ENCODE measurements around the gene MTM1. TPM values are rescaled to one million over a fixed set of nuclear protein-coding genes. Genes with fewer than 3 reads are reported as not detected.

Gene MTM1
- total and polyA plus RNA-seq, 2 experiments from 2014 or later, result 3.8 to 3.9 TPM

GRCh38 chrX:150529587-150529986 lies 38.8 kb upstream of the MTM1 start:
- Histone ChIP-seq H3K9me3 (ENCODE audit: low read depth) (no peaks in the 10 kb centered on the region), H3K4me3 (no peak overlapping the region), H3K27me3 (no peaks in the 10 kb centered on the region), H3K36me3 (no peaks in the 10 kb centered on the region), H3K4me1 (ENCODE audit: low read depth) (no peaks in the 10 kb centered on the region), H3K27ac (no peak overlapping the region)
- TF ChIP-seq, protein P1, sequence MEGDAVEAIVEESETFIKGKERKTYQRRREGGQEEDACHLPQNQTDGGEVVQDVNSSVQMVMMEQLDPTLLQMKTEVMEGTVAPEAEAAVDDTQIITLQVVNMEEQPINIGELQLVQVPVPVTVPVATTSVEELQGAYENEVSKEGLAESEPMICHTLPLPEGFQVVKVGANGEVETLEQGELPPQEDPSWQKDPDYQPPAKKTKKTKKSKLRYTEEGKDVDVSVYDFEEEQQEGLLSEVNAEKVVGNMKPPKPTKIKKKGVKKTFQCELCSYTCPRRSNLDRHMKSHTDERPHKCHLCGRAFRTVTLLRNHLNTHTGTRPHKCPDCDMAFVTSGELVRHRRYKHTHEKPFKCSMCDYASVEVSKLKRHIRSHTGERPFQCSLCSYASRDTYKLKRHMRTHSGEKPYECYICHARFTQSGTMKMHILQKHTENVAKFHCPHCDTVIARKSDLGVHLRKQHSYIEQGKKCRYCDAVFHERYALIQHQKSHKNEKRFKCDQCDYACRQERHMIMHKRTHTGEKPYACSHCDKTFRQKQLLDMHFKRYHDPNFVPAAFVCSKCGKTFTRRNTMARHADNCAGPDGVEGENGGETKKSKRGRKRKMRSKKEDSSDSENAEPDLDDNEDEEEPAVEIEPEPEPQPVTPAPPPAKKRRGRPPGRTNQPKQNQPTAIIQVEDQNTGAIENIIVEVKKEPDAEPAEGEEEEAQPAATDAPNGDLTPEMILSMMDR (IDR thresholded peaks at IDR 0.05; ENCODE audit: low read depth, low read length), result no peak
- DNase-seq (ENCODE audit: low read depth in 1 of 2, low spot score in 1 of 2), result no peak

- DNase-seq (ENCODE audit: low read depth in 1 of 2, low spot score in 1 of 2), result no peak
- H3K4me1 ChIP-seq (ENCODE audit: low read depth), result no peaks in the 10 kb centered on the region
- no peaks in the 10 kb centered on the region for H3K9me3 ChIP-seq (ENCODE audit: low read depth)
- H3K27me3 ChIP-seq, result no peaks in the 10 kb centered on the region
- H3K27ac ChIP-seq, result no peak overlapping the region
- no peak overlapping the region for H3K4me3 ChIP-seq
- no peaks in the 10 kb centered on the region for H3K36me3 ChIP-seq
- TF ChIP-seq, protein P1 (IDR thresholded peaks at IDR 0.05; ENCODE audit: low read depth, low read length), result no peak
Observed at GRCh38 chrX:150530821-150531220, 37.6 kb upstream of the MTM1 start.

DNA sequence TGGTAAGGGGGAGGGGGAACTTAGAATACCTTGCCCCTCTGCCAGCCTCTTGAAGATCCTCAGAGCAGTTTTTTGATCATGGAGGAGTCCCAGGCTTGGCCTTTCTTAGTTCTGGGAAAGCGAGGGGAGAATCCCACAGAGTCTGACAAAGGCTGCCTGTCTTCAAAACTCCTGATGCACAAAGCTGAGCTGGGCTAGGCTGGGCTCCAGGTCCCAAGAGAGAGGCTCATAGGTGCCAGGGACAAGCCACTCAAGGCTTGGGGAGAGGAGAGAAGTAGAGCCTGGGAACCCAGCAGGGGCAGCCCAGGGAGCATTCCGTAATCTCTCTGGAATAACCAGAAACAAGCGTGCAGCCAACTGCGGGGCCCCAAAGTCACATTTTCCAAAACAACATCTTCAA lies 37.0 kb upstream of the MTM1 start:
- H3K36me3 ChIP-seq, result no peaks in the 10 kb centered on the region
- TF ChIP-seq, protein P1 (IDR thresholded peaks at IDR 0.05; ENCODE audit: low read depth, low read length), result no peak
- H3K9me3 ChIP-seq (ENCODE audit: low read depth), result no peaks in the 10 kb centered on the region
- H3K27ac ChIP-seq, result no peak overlapping the region
- H3K4me1 ChIP-seq (ENCODE audit: low read depth), result no peaks in the 10 kb centered on the region
- DNase-seq (ENCODE audit: low read depth in 1 of 2, low spot score in 1 of 2), result no peak
- H3K4me3 ChIP-seq, result no peak overlapping the region
- H3K27me3 ChIP-seq, result no peaks in the 10 kb centered on the region

DNA sequence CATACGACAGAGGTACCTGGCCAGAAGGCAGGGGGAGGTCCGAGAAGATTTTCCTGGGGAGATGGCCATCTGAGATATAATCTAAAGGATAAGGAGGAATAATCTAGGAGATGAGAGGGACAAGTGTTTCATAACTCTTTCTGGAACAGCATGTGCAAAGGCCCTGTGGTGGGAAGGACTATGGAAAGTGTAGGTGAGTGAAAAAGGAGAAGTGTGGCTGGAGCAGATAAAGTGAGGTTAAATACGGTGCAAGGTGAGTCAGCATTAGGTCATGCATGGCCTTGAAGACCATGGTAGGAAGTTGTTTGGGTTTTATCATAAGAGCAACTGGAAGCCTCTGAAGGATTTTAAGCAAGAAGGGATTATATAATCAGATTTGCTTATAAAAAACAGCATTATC lies 34.6 kb upstream of the MTM1 start:
- Histone ChIP-seq H3K4me3 (no peak overlapping the region), H3K27ac (no peak overlapping the region), H3K4me1 (ENCODE audit: low read depth) (no peaks in the 10 kb centered on the region), H3K36me3 (no peaks in the 10 kb centered on the region), H3K9me3 (ENCODE audit: low read depth) (no peaks in the 10 kb centered on the region), H3K27me3 (no peaks in the 10 kb centered on the region)
- TF ChIP-seq, protein P1 (IDR thresholded peaks at IDR 0.05; ENCODE audit: low read depth, low read length), result no peak
- no peak for DNase-seq (ENCODE audit: low read depth in 1 of 2, low spot score in 1 of 2)

- peak in 1 of 2 donors; percentile 4 for DNase-seq (ENCODE audit: low read depth in 1 of 2, low spot score in 1 of 2)
- Histone ChIP-seq H3K27me3 (no peaks in the 10 kb centered on the region), H3K4me1 (ENCODE audit: low read depth) (no peaks in the 10 kb centered on the region), H3K9me3 (ENCODE audit: low read depth) (no peaks in the 10 kb centered on the region), H3K36me3 (no peaks in the 10 kb centered on the region), H3K4me3 (no peak overlapping the region), H3K27ac (no peak overlapping the region)
- TF ChIP-seq, protein P1 (IDR thresholded peaks at IDR 0.05; ENCODE audit: low read depth, low read length), result peak; percentile 15
Observed at GRCh38 chrX:150536455-150537116, 31.8 kb upstream of the MTM1 start.
